SH-SY5Y (cell line): Measurements from ENCODE around the gene ARL4A.

ENCODE experiments used
- GATA2 ChIP-seq: IDR thresholded peaks from 2 replicates; pipeline ENCODE4 v1.6.1; 2011; ENCODE audit warnings: mild to moderate bottlenecking, low read depth, low read length
- GATA3 ChIP-seq: IDR thresholded peaks from 2 replicates; pipeline ENCODE4 v1.6.1; 2011; ENCODE audit warnings: low read depth, mild to moderate bottlenecking, low read length, moderate library complexity

ARL4A gene

GRCh38 chr7:12690041-12690878 is 2.8 kb downstream of the ARL4A start:
- no peak for TF ChIP-seq GATA3
- TF ChIP-seq GATA2: no peak

- TF ChIP-seq GATA2 (no peak), GATA3 (no peak)
These were observed 4.6 kb downstream of the ARL4A start for GRCh38 chr7:12692035-12692434.

GRCh38 chr7:12692479-12693259 is 5.2 kb downstream of the ARL4A start:
- TF ChIP-seq GATA3 (peak; percentile 80), GATA2 (no peak)

- no peak for TF ChIP-seq GATA2
- no peak for TF ChIP-seq GATA3
These were observed 7.4 kb downstream of the ARL4A start for GRCh38 chr7:12694817-12695216.

- TF ChIP-seq GATA2: no peak
- no peak for TF ChIP-seq GATA3
These were observed 8.5 kb downstream of the ARL4A start for GRCh38 chr7:12695965-12696364.

- TF ChIP-seq GATA3: no peak
- TF ChIP-seq GATA2: no peak
These were observed 11.9 kb downstream of the ARL4A start for GRCh38 chr7:12699299-12699698.

- TF ChIP-seq GATA3: no peak
- TF ChIP-seq GATA2: no peak
These were observed 14.0 kb downstream of the ARL4A start for GRCh38 chr7:12701433-12701832.

- TF ChIP-seq GATA3 (no peak), GATA2 (no peak)
These were observed 16.4 kb downstream of the ARL4A start for GRCh38 chr7:12703881-12704280.

GRCh38 chr7:12705878-12706277 is 18.4 kb downstream of the ARL4A start:
- TF ChIP-seq GATA3: no peak

GRCh38 chr7:12706900-12707536 is 19.6 kb downstream of the ARL4A start:
- TF ChIP-seq GATA3: no peak
- no peak for TF ChIP-seq GATA2

- TF ChIP-seq GATA3: no peak
- TF ChIP-seq GATA2: no peak
These were observed 20.9 kb downstream of the ARL4A start for GRCh38 chr7:12708314-12708713.

GRCh38 chr7:12709726-12710502 is 22.5 kb downstream of the ARL4A start:
- TF ChIP-seq GATA2 (no peak), GATA3 (no peak)

GRCh38 chr7:12711124-12711523 is 23.7 kb downstream of the ARL4A start:
- TF ChIP-seq GATA2 (no peak), GATA3 (no peak)

- TF ChIP-seq GATA3: no peak
- no peak for TF ChIP-seq GATA2
These were observed 24.8 kb downstream of the ARL4A start for GRCh38 chr7:12712236-12712635.
